B cell (primary cell): ENCODE data around the gene AP4M1.

ENCODE experiments used
- CTCF ChIP-seq: fragments of 200-600 bp; IDR thresholded peaks from one replicate; pipeline ENCODE4 v1.8.0; 2022; ENCODE audit warnings: antibody characterized with exemption, mild to moderate bottlenecking
- EZH2 ChIP-seq: IDR thresholded peaks from 2 replicates; pipeline ENCODE4 v1.6.1; 2012; ENCODE audit warnings: borderline replicate concordance, low read depth, mild to moderate bottlenecking, moderate library complexity, low read length; ENCODE audit not compliant: insufficient read depth, poor library complexity, severe bottlenecking

GRCh38 chr7:100122067-100122466, 20.6 kb downstream of the AP4M1 start:
- TF ChIP-seq CTCF (no peak), EZH2 (no peak)
